Epithelial cell of esophagus (primary cell): ENCODE data around the gene RREB1.

Source experiments
- DNase-seq: peaks from one replicate; pipeline ENCODE4 v3.0.0; 2010; ENCODE audit warnings: low read depth
- H3K4me3 ChIP-seq: 2 replicates; pipeline ENCODE4 v1.5.1; 2011; ENCODE audit warnings: mild to moderate bottlenecking, low read length, control low read depth
- TF ChIP-seq, protein P1 (sequence below): IDR thresholded peaks from 2 replicates; pipeline ENCODE4 v1.5.1; 2011; ENCODE audit warnings: low read depth, mild to moderate bottlenecking, low read length, control low read depth, inconsistent platforms; ENCODE audit not compliant: insufficient read depth; ENCODE audit errors: missing control alignments

RREB1 gene

DNA sequence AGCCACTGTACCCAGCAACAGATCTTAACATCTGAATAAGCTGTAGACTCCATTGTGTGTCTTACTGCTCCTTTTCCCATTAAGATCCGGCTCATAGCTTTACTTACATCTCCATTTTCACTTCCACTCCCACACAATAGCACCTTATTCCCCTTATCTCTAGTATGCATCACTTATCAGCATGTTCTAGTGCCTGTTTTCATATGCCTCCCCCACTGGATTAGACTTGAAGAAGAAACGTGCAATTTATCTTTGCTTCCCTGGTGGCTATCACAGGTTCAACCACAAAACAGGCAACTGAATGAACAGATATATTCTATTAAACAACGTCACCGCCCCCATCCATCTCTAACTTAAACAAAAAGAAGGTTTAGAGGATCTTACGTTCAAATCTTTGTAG is 193.2 kb downstream of the RREB1 start:
- TF ChIP-seq, protein P1, sequence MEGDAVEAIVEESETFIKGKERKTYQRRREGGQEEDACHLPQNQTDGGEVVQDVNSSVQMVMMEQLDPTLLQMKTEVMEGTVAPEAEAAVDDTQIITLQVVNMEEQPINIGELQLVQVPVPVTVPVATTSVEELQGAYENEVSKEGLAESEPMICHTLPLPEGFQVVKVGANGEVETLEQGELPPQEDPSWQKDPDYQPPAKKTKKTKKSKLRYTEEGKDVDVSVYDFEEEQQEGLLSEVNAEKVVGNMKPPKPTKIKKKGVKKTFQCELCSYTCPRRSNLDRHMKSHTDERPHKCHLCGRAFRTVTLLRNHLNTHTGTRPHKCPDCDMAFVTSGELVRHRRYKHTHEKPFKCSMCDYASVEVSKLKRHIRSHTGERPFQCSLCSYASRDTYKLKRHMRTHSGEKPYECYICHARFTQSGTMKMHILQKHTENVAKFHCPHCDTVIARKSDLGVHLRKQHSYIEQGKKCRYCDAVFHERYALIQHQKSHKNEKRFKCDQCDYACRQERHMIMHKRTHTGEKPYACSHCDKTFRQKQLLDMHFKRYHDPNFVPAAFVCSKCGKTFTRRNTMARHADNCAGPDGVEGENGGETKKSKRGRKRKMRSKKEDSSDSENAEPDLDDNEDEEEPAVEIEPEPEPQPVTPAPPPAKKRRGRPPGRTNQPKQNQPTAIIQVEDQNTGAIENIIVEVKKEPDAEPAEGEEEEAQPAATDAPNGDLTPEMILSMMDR: no peak
- H3K4me3 ChIP-seq: no peak overlapping the region
- DNase-seq: no peak
